Brain microvascular endothelial cell (primary cell): ENCODE measurements around the gene ITIH5.

Source experiments
- DNase-seq: peaks from one replicate; pipeline ENCODE4 v3.0.0-alpha.2; 2020
- H3K27ac ChIP-seq: fragments of 250-450 bp; sonication (Bioruptor Pico); 2 replicates; pipeline ENCODE4 v1.5.1; 2020; ENCODE audit warnings: mild to moderate bottlenecking, moderate library complexity
- H3K27me3 ChIP-seq: fragments of 250-450 bp; sonication (Bioruptor Pico); replicated peaks from 2 replicates; pipeline ENCODE4 v1.5.1; 2020; ENCODE audit warnings: mild to moderate bottlenecking
- H3K36me3 ChIP-seq: fragments of 250-450 bp; sonication (Bioruptor Pico); replicated peaks from 2 replicates; pipeline ENCODE4 v1.5.1; 2020; ENCODE audit warnings: mild to moderate bottlenecking
- H3K4me3 ChIP-seq: 2 replicates; pipeline ENCODE4 v1.5.1; 2011; ENCODE audit warnings: low read depth, mild to moderate bottlenecking, control low read depth, low read length, moderate library complexity
- CTCF ChIP-seq: IDR thresholded peaks from 2 replicates; pipeline ENCODE4 v1.5.1; 2011; ENCODE audit warnings: low read depth, mild to moderate bottlenecking, moderate library complexity, low read length, control low read depth, inconsistent platforms; ENCODE audit errors: missing control alignments
- in situ Hi-C: cut with HindIII; loops from 2 replicates; pipeline ENCODE4 v1.10.0; 2017; ENCODE audit warnings: low sequenced_read_pairs, low pct_ligation_motif_present

Gene ITIH5

GRCh38 chr10:7546385-7546967, 120.3 kb downstream of the ITIH5 start:
- in situ Hi-C loops = no loop called here
- H3K36me3 ChIP-seq = no peaks in the 10 kb centered on the region
- H3K27me3 ChIP-seq = no peaks in the 10 kb centered on the region
- DNase-seq = no peak
- no peak for TF ChIP-seq CTCF
- no peak overlapping the region for H3K27ac ChIP-seq
- H3K4me3 ChIP-seq = no peak overlapping the region

GRCh38 chr10:7545792-7546191, 121.0 kb downstream of the ITIH5 start:
- Histone ChIP-seq H3K27me3 (no peaks in the 10 kb centered on the region), H3K27ac (no peak overlapping the region), H3K36me3 (no peaks in the 10 kb centered on the region), H3K4me3 (no peak overlapping the region)
- in situ Hi-C loops = no loop called here
- DNase-seq = no peak
- no peak for TF ChIP-seq CTCF

GRCh38 chr10:7545261-7545660, 121.5 kb downstream of the ITIH5 start:
- no peak for DNase-seq
- H3K36me3 ChIP-seq = no peaks in the 10 kb centered on the region
- no peak overlapping the region for H3K27ac ChIP-seq
- TF ChIP-seq CTCF = no peak
- no peak overlapping the region for H3K4me3 ChIP-seq
- in situ Hi-C loops = no loop called here
- H3K27me3 ChIP-seq = no peaks in the 10 kb centered on the region

GRCh38 chr10:7544203-7544602, 122.6 kb downstream of the ITIH5 start:
- no peak overlapping the region for H3K4me3 ChIP-seq
- DNase-seq = no peak
- no peaks in the 10 kb centered on the region for H3K36me3 ChIP-seq
- in situ Hi-C loops = no loop called here
- H3K27ac ChIP-seq = no peak overlapping the region
- H3K27me3 ChIP-seq = no peaks in the 10 kb centered on the region
- TF ChIP-seq CTCF = no peak

- no peak overlapping the region for H3K4me3 ChIP-seq
- in situ Hi-C loops = no loop called here
- no peak for TF ChIP-seq CTCF
- H3K27ac ChIP-seq = no peak overlapping the region
- no peaks in the 10 kb centered on the region for H3K36me3 ChIP-seq
- DNase-seq = no peak
- no peaks in the 10 kb centered on the region for H3K27me3 ChIP-seq
Measured at GRCh38 chr10:7542189-7542914, 124.4 kb downstream of the ITIH5 start.
